Bone marrow (tissue), 2 donors: Measurements from ENCODE around the gene STAT4.

Experiments used
- DNase-seq, 2 donors: peaks; one replicate each; lab custom pipeline; 2025; lab: John Stamatoyannopoulos, UW

Gene STAT4

GRCh38 chr2:191144217-191144616 is 6.6 kb downstream of the STAT4 start:
- DNase-seq = no peak

DNA sequence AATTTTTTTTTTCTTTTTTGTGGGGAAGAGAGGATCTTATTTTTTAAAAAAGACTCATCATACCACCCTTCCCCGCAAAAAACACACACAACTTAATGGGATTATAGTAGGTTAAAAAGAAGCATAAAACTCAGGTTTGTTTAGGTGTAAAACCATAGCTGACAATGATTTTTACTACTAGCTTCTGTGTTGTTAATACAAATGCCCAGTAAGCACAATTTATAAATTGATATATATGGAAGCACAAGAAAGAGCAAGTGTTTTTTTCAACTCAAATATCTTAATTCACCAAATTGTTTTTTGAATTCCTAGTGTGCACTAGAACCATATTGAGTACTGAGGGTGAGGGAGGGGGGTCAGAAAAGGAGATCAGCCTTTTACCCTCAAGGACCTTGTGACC is 7.0 kb downstream of the STAT4 start:
- no peak for DNase-seq

GRCh38 chr2:191128911-191129304 is 21.9 kb downstream of the STAT4 start:
- no peak for DNase-seq

- DNase-seq = peak in 1 of 2 donors; percentile 39
Measured at GRCh38 chr2:191128172-191128910, 22.5 kb downstream of the STAT4 start.

DNA sequence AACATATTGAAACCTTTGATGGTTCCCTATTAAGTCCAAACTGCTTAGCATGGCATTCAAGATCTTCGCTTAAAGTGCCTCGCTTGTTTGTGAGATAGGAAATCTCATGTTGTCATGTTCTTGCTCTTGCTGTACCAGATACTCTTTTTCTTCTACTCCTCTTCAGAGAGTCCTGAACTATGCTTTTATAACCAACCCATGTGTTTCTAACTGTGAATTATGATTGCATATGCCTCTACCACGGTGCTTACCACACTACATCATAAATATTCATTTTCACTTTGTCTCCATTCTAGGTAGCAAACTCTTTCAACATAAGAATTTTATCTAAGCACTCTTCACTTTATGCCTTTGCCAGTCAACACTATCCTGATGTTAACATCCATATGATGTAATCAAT is 23.6 kb downstream of the STAT4 start:
- DNase-seq = no peak

DNA sequence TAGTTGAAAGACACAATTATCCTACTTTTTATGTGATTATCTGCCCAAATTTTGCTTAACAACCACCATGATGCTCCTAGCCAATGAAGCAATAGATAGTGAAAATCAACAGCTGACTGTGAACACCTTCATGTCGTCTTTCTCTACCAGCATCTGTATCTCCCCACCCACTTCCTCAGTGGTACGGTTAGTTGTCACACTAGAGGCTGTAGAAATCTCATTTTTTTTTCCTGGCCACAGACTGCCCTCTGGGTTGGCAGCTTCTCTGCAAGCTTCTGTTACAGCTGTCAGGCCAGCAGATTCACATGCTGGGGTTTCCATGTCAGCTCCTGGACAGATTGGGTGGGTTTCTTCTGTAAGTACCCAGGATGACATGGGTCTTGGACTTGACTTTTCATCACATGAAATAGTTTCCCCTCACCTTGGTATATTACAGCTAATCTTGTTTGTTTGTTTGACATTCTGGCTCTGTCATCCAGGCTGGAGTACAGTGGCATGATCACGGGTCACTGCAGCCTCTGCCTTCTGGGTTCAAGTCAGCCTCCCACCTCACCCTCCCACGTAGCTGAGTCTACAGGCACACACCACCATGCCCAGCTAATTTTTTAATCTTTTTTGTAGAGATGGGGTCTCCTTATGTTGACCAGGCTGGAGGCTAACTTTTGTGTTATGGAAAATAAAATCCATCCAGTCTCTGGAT is 24.3 kb downstream of the STAT4 start:
- no peak for DNase-seq

DNA sequence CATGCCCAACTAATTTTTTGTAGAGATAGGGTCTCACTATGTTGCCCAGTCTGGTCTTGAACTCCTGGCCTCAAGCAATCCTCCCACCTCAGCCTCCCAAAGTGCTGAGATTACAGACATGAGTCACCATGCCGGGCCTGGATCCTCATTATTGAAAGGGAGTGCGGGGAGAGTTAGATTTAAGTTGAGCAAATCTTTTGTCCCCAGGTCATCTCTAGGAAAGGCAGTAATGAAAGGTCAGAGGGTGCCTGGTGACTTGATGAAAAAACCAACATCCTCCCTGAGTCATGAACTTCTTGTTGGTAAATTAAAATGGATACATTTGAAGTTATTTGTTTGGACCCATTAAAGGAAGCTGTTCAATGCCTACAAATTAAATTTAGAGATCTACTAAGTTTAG is 25.1 kb downstream of the STAT4 start:
- no peak for DNase-seq

- DNase-seq = no peak
Measured at GRCh38 chr2:191122638-191123294, 28.0 kb downstream of the STAT4 start.

DNA sequence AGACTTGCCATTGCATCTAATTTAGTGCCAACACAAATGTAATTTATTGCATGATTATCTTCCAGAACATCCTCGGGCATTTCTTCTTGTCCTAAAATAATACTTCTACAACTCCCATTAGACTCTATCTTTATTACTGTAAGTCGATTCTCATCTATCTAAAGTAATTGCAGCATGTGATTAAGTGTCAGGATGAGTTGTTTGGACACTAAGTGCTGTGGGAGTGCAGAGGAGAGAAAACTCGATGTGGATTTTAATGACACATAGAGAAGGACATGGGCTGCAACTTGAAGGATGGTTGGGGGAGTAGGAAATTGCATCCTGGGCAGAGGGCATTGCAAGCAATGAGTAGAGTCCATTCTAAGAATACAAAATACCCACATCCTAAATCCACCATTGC is 33.5 kb downstream of the STAT4 start:
- DNase-seq = no peak

DNA sequence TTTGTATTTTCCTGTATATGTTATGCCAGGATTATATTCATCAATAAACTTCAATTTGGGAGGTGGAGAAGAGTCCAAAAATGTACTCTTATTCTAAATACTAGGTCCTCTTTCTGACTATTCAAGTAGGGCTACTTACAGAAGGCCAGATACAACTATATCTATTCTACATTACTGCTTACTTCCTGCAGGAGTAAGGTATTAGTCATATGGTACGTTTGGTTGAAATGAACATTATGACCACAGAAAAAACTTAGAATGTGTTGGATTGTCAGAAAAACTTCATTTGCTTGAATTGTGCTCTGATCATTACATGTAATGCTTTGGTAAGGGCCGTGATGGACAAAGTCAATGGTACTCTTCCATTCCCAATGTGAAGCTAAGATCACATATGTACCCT is 35.0 kb downstream of the STAT4 start:
- DNase-seq = peak in 1 of 2 donors; percentile 35

GRCh38 chr2:191115391-191115790 is 35.4 kb downstream of the STAT4 start:
- no peak for DNase-seq

- peak; percentile 8 to 21 for DNase-seq
Measured at GRCh38 chr2:191114403-191114886, 36.3 kb downstream of the STAT4 start.

GRCh38 chr2:191113761-191114160 is 37.0 kb downstream of the STAT4 start:
- DNase-seq = no peak

DNA sequence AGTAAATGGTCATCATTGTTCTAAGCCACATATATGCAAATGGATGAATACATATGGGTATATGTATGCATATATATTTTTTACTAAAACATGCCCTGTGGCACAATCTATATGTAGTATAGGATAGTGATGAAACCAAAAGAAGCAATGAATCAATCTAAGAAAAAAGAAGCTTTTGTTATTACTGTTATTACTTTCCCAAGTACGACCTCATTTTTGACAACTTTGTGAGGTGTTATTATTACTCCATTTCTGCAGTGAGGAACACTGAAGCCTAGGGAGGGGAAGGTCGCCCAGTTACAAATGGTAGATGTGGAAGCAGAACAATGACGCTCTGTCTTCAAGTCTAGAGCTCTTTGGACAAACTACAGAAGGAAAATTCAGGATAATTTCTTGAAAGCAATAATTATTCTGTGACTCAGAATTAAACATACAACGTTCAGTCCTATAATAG is 38.3 kb downstream of the STAT4 start:
- no peak for DNase-seq

DNA sequence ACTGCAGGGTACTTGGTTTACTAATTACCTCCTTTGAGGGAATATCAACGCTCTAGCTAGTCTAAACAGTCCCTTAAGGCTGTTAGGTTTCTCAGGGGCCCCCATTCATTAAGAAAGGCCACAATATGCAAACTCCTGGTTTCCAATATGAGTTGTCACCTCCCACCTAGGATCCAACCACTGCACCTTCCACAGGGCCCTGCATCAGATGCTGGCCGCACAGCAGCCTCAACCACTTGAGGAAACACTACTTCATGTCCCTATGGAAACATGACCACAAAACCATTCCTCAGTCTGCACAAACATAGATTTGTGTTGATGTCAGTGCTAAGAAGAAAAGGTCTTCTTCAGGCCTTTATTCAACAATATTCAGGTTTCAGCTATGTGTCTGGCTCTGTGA is 40.9 kb downstream of the STAT4 start:
- no peak for DNase-seq

- no peak for DNase-seq
Measured at GRCh38 chr2:191108331-191108730, 42.5 kb downstream of the STAT4 start.

GRCh38 chr2:191105082-191105481 is 45.7 kb downstream of the STAT4 start:
- DNase-seq = no peak

DNA sequence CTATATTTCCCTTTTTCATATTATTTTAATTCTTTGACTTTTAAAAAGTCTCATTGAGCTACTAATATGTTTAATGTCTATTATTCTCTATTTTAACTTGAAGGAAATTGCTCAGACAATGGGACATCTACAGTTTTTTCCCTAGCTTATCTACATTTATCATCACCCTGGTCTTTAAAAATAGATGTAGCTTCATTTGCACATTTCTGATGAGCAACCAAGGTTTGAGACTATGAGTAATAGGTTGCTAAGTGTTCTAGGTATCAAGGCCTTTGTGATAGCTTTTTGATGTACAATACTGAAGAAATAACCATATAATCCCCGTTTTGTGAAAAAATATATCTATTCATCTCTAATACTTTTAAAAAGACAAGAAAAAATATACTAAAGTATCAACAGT is 47.0 kb downstream of the STAT4 start:
- DNase-seq = no peak

DNA sequence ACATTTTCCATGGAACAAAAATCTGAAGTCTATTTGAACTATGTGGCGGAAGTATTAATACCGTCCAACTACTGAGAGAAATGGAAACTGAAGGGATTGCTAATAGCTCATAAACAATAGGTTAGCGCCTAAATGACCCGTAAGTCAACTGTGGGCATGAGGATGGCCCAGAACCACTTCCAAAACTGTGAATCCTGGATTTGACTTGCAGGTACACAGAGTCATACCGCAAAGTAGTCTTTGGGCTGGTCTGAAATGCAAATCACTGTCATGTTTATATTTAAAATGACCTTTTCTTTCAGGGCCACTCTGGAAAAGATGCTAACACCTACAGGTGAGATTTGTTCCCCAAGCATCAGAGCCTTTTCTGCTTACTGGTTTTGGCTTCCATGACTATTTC is 50.6 kb downstream of the STAT4 start:
- DNase-seq = no peak

GRCh38 chr2:191087311-191087710 is 63.5 kb downstream of the STAT4 start:
- no peak for DNase-seq

DNA sequence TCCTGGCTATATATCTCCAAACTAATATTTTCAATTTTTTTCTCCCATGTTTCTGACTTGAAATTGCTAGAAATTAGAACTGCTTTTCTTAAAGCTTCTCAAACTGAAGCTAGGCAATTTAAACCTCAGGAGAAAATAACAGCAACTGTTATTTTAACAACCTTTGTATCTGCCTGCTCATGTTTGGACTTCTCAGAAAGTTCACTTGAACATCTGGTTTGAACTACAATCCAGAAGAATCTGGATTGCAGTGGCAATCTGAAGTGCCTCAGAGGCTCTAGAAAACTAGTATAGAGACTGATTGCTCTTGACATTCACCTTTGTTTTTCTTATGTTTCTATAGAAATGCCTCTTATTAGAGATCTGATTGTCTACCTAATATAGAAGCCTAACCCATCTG is 64.1 kb downstream of the STAT4 start:
- DNase-seq = no peak

DNA sequence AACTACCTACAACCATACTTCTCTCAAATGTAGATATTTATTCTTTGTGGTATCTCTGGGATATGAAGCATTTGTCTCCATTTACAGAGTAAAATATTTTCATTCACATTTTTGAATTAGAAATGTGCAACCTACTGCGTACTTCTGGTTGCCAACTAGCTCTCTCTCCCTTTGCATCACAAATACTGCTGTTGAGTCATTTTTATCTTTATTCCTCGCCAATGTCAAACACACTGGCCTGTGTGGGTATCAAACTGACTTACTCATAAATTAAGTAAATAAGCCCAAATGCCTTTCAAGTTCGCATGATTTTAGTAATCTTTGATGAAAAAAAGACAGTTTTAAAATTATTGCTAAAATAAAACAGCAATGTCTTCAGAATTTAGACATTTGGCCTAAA is 67.3 kb downstream of the STAT4 start:
- no peak for DNase-seq

GRCh38 chr2:191082321-191082720 is 68.5 kb downstream of the STAT4 start:
- no peak for DNase-seq
